Stimulated activated naive CD8-positive, alpha-beta T cell treated with anti-CD3 and anti-CD28 coated beads, Interleukin-15, amount 100 ng/mL, for 72 hours (primary cell): Measurements from ENCODE around the gene ACP6.
"Not testable (repeated sequence)": the region's sequence is repeated elsewhere in the genome, so short reads cannot be mapped to it uniquely, and the experiment has no call there.

Experiments used
- ATAC-seq: fragments of 150-1000 bp; cut with Tn5 transposase; 2 replicates; pipeline ENCODE4 v1.10.0; 2021; ENCODE audit warnings: mild to moderate bottlenecking, moderate library complexity
- DNase-seq, 2 donors: peaks; one replicate each; pipeline ENCODE4 v3.0.0; 2021 to 2022
- H3K27ac Mint-ChIP-seq, 2 donors: one replicate each; pipeline ENCODE4 v1.8.0; 2022; ENCODE audit warnings: mild to moderate bottlenecking in 2 of 2, mixed read lengths in 2 of 2, moderate library complexity in 2 of 2
- H3K27me3 Mint-ChIP-seq: one replicate; pipeline ENCODE4 v1.8.0; 2022; ENCODE audit warnings: mixed read lengths
- H3K4me1 Mint-ChIP-seq: one replicate; pipeline ENCODE4 v1.8.0; 2022; ENCODE audit warnings: mild to moderate bottlenecking, mixed read lengths
- H3K4me3 Mint-ChIP-seq, 2 donors: one replicate each; pipeline ENCODE4 v1.8.0; 2022; ENCODE audit warnings: mild to moderate bottlenecking in 2 of 2, mixed read lengths in 2 of 2, moderate library complexity in 1 of 2
- H3K9me3 Mint-ChIP-seq, 2 donors: one replicate each; pipeline ENCODE4 v1.8.0; 2022; ENCODE audit warnings: mixed read lengths in 2 of 2

The ACP6 gene

GRCh38 chr1:147670319-147671001 is at the start of gene ACP6:
Gene ACP6, minus strand, starts transcription at chr1:147670524. Its CDS starts 476 bp downstream, at chr1:147670048.
- H3K4me1 Mint-ChIP-seq: peaks cover 21% of the 10 kb centered on the region
- H3K9me3 Mint-ChIP-seq: no peaks in the 10 kb centered on the region
- DNase-seq (peak; percentile 84 to 91), ATAC-seq (peak; percentile 96)
- H3K27me3 Mint-ChIP-seq: peaks cover 6% of the 10 kb centered on the region
- peak within 1 kb of the TSS; percentile 89 to 95 for H3K27ac Mint-ChIP-seq
- H3K4me3 Mint-ChIP-seq: peak within 1 kb of the TSS; percentile 95 to 98

- H3K27me3 Mint-ChIP-seq: peaks cover 45% of the 10 kb centered on the region
Observed at GRCh38 chr1:147719711-147720225, 49.4 kb upstream of the ACP6 start.

DNA sequence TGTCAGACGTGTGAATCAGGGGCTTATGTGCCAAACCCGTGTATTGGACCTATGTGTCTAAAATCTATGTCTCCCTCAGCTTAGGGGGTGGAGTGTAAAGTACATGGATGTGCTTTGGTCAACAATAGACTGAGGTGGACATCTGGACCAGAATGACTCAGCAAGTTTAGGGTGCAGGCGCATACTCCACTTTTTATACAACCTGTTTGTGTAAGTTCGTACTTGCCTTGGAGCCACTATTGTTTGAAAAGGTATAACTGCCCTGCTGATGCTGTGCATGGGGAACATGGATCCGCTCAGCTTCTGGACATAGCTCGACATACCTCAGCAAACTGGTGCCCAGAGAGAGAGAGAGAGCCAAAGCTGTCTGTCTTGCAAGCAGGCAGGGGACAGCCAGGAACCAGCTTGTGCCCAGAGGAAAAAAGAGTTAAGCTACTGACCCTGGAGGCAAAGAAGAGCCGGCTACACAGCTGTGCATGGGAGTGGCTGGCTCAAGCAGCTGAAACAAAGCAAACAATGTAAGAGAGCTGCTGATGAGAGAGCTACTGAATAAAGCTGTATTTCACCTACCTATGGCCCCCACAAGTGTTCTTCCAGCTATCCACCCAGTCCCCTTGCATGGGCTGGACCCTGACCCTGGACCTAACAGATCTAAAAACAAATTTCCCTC is 48.8 kb upstream of the ACP6 start:
- H3K9me3 Mint-ChIP-seq: peaks cover 3 to 6% of the 10 kb centered on the region in 2 donors
- no peak overlapping the region for H3K27ac Mint-ChIP-seq

More at GRCh38 chr1:147719711-147720225, 49.4 kb upstream of the ACP6 start:
- H3K27ac Mint-ChIP-seq: no peak overlapping the region
- peaks cover 5% of the 10 kb centered on the region for H3K4me1 Mint-ChIP-seq
- no peak overlapping the region for H3K4me3 Mint-ChIP-seq
- peaks cover 3 to 6% of the 10 kb centered on the region in 2 donors for H3K9me3 Mint-ChIP-seq
- ATAC-seq (no peak), DNase-seq (no peak)

GRCh38 chr1:147717706-147718097 is 47.4 kb upstream of the ACP6 start:
- H3K27me3 Mint-ChIP-seq: peaks cover 44% of the 10 kb centered on the region

More for the DNA sequence above, 48.8 kb upstream of the ACP6 start:
- Mint-ChIP-seq H3K4me1 (peaks cover 5% of the 10 kb centered on the region), H3K27me3 (peaks cover 50% of the 10 kb centered on the region), H3K4me3 (no peak overlapping the region)
- DNase-seq (no peak), ATAC-seq (no peak)

DNA sequence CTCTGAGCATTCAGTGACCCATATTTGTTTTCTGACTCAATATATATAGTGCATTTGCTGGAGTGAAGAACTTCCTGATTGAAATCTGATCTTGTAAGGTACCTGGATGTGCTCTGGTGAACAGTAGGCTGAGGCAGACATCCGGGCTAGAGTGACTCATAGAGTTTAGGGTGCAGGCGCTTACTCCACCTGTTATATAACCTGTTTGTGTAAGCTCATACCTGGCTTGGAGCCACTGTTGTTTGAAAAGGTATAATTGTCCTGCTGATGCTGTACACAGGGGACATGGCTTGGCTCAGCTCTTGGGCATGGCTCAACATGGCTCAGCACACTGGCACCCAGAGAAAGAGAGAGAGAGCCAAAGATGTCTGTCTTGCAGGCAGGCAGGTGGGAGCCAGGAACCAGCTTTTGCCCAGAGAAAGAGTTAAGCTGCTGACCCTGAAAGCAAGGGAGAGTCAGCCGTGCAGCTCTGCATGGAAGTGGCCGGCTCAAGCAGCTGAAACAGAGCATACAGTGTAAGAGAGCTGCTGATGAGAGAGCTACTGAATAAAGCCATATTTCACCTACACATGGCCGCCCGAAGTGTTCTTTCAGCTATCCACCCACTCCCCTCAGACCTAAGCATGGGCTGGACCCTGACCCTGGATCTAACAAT is 46.9 kb upstream of the ACP6 start:
- no peak overlapping the region for H3K4me3 Mint-ChIP-seq
- H3K9me3 Mint-ChIP-seq: peaks cover 3 to 6% of the 10 kb centered on the region in 2 donors
- DNase-seq: no peak
- H3K27me3 Mint-ChIP-seq: peaks cover 44% of the 10 kb centered on the region
- H3K4me1 Mint-ChIP-seq: no peaks in the 10 kb centered on the region
- ATAC-seq: no peak
- no peak overlapping the region for H3K27ac Mint-ChIP-seq

More at GRCh38 chr1:147717706-147718097, 47.4 kb upstream of the ACP6 start:
- no peaks in the 10 kb centered on the region for H3K4me1 Mint-ChIP-seq
- H3K27ac Mint-ChIP-seq: no peak overlapping the region
- no peak overlapping the region for H3K4me3 Mint-ChIP-seq
- peaks cover 3 to 6% of the 10 kb centered on the region in 2 donors for H3K9me3 Mint-ChIP-seq
- DNase-seq (no peak), ATAC-seq (no peak)

GRCh38 chr1:147712605-147713004 is 42.3 kb upstream of the ACP6 start:
- ATAC-seq (no peak), DNase-seq (no peak)
- Mint-ChIP-seq H3K9me3 (no peaks in the 10 kb centered on the region), H3K4me3 (no peak overlapping the region), H3K27ac (no peak overlapping the region), H3K4me1 (no peaks in the 10 kb centered on the region), H3K27me3 (peaks cover 56% of the 10 kb centered on the region)

GRCh38 chr1:147700042-147701006 is 30.0 kb upstream of the ACP6 start:
- Mint-ChIP-seq H3K27ac (peak overlapping the region in 1 of 2 donors; percentile 69), H3K9me3 (no peaks in the 10 kb centered on the region), H3K4me3 (peak overlapping the region in 1 of 2 donors; percentile 19), H3K27me3 (peaks cover 14% of the 10 kb centered on the region), H3K4me1 (peaks cover 7% of the 10 kb centered on the region)
- peak; percentile 57 to 60 for DNase-seq
- ATAC-seq: peak; percentile 93

GRCh38 chr1:147699686-147700041 is 29.3 kb upstream of the ACP6 start:
- ATAC-seq (peak; percentile 40), DNase-seq (no peak)
- Mint-ChIP-seq H3K4me3 (no peak overlapping the region), H3K9me3 (no peaks in the 10 kb centered on the region), H3K27me3 (peaks cover 14% of the 10 kb centered on the region), H3K27ac (no peak overlapping the region), H3K4me1 (peaks cover 7% of the 10 kb centered on the region)

GRCh38 chr1:147683163-147683763 is 12.9 kb upstream of the ACP6 start:
- Mint-ChIP-seq H3K4me3 (no peak overlapping the region), H3K4me1 (no peaks in the 10 kb centered on the region), H3K27ac (no peak overlapping the region), H3K9me3 (peaks cover 25 to 29% of the 10 kb centered on the region in 2 donors), H3K27me3 (peaks cover 7% of the 10 kb centered on the region)
- no peak for ATAC-seq
- no peak for DNase-seq

DNA sequence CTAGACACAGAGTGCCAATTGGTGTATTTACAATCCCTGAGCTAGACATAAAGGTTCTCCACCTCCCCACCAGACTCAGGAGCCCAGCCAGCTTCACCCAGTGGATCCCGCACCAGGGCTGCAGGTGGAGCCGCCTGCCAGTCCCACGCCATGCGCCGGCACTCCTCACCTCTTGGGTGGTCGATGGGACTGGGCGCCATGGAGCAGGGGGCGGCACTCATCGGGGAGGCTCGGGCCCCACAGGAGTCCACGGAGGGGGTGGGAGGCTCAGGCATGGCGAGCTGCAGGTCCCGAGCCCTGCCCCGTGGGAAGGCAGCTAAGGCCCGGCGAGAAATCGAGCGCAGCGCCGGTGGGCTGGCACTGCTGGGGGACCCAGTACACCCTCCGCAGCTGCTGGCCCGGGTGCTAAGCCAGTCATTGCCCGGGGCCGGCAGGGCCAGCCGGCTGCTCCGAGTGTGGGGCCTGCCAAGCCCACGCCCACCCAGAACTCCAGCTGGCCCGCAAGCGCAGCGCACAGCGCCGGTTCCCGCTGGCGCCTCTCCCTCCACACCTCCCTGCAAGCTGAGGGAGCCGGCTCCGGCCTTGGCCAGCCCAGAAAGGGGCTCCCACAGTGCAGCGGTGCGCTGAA is 10.4 kb upstream of the ACP6 start:
- H3K9me3 Mint-ChIP-seq: peaks cover 19 to 30% of the 10 kb centered on the region in 2 donors
- DNase-seq, H3K4me3 Mint-ChIP-seq, H3K27me3 Mint-ChIP-seq, ATAC-seq, H3K27ac Mint-ChIP-seq, H3K4me1 Mint-ChIP-seq: not testable (repeated sequence)

DNA sequence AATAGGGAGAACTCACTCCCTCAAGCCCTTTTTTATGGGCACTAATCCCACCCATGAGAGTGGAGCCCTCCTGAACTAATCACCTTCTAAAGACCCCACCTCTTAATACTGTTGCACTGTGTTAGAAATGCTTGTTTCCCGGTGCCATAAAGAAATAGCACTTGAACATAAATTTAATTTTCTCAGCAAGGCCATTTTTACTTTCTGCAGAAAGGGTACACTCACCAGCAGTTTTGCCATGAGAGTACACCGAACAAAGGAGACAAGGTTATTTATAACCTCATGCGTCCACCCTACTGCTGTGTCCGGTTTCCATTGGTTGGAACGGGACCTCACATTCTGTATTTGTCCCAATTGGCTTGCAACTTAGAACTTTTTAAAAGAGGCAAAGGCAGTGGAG is 7.4 kb upstream of the ACP6 start:
- H3K27me3 Mint-ChIP-seq, H3K27ac Mint-ChIP-seq, H3K4me1 Mint-ChIP-seq, H3K4me3 Mint-ChIP-seq, ATAC-seq, DNase-seq: not testable (repeated sequence)
- peaks cover 13 to 14% of the 10 kb centered on the region in 2 donors for H3K9me3 Mint-ChIP-seq

GRCh38 chr1:147676311-147677085 is 6.2 kb upstream of the ACP6 start:
- H3K4me3 Mint-ChIP-seq: no peak overlapping the region
- no peak for ATAC-seq
- no peak overlapping the region for H3K27ac Mint-ChIP-seq
- peaks cover 6% of the 10 kb centered on the region for H3K27me3 Mint-ChIP-seq
- DNase-seq: no peak
- peaks cover 6% of the 10 kb centered on the region in 2 donors for H3K9me3 Mint-ChIP-seq
- no peaks in the 10 kb centered on the region for H3K4me1 Mint-ChIP-seq

DNA sequence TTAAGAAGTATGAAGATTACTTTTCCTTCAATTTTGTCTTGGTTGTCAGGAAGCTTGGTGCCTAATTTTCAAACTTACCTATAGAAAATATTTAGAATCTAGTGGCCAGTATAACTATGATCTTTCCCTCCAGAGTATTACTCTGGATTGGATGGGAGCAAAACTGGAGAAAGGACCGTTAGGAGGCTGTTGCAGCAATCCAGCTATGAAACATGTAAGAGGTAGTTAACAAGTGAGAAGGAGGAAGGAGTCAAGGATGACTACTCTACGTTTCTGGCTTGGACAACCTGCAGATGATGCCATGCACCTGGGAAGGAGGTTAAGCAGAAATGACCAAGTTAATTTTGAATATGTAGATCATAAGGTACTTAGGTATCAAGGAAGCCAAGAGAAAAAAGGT is 3.5 kb upstream of the ACP6 start:
- peaks cover 6% of the 10 kb centered on the region for H3K27me3 Mint-ChIP-seq
- no peak overlapping the region for H3K27ac Mint-ChIP-seq
- peaks cover 0 to 6% of the 10 kb centered on the region in 2 donors for H3K9me3 Mint-ChIP-seq
- H3K4me3 Mint-ChIP-seq: no peak overlapping the region
- ATAC-seq: no peak
- no peak for DNase-seq
- peaks cover 6% of the 10 kb centered on the region for H3K4me1 Mint-ChIP-seq
